Stimulated activated CD8-positive, alpha-beta memory T cell treated with anti-CD3 and anti-CD28 coated beads, Interleukin-15, amount 100 ng/mL, for 24 hours (primary cell): ENCODE results near the gene TAF4.
"Not testable (repeated sequence)": the region's sequence is repeated elsewhere in the genome, so short reads cannot be mapped to it uniquely, and the experiment has no call there.

Source experiments
- DNase-seq: peaks from one replicate; pipeline ENCODE4 v3.0.0-alpha.2; 2020; ENCODE audit warnings: low read depth

The TAF4 gene

DNA sequence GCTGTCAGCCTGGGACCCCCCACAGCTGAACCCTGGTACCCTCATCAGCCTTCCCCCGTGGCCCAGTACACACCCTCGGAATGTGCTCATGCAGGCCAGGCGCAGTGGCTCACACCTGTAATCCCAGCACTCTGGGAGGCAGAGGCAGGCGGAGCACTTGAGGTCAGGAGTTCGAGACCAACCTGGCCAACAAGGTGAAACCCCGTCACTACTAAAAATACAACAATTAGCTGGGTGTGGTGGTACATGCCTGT lies 9.9 kb downstream of the TAF4 start:
- not testable (repeated sequence) for DNase-seq

DNA sequence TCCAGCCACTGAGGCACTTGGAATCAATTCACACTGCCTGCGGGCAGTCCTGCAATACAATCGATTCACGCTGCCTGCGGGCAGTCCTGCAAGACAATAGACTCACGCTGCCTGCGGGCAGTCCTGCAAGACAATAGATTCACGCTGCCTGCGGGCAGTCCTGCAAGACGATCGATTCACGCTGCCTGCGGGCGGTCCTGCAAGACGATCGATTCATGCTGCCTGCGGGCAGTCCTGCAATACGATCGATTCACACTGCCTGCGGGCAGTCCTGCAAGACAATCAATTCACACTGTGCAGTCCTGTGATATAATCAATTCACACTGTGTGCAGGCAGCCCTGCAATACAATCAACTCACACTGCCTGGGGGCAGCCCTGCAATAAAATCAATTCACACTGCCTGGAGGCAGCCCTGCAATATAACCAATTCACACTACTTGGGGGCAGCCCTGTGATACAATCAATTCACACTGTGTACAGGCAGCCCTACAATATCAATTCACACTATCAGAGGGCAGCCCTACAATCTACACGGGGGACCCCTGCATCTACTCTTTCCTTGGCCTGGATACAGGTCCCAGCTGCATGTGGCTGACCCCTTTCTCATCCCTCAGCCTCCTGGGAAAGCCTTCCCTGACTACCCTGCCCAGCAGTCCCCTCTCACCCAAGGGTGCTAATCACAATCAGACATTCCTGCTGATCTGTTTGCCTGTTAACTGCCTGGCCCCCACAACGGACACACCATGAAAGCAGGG lies 10.4 kb downstream of the TAF4 start:
- DNase-seq: no peak

DNA sequence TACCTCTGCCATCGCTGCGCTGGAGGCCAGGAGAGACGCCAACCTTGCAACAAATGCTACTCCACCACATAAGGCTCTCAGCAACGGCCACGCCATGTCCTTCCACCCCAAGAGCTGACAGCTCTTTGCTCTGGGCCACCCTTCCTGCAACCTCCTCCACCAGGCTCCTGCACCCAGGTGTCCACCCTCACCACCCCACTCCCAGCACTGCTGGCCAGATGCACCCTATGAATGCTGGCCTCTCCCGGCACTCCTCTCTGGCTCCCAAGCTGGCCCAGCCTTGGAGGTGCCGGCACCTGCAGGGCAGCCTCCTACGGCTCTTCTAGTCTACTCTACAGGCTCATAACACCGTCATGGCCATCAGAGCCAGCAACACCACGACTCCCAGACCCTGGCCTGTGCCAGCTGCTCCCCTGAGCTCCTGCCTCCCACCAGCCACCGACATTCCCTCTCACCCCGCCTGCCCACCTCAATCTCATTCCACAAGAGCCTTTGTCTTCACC lies 11.2 kb downstream of the TAF4 start:
- DNase-seq: no peak

DNA sequence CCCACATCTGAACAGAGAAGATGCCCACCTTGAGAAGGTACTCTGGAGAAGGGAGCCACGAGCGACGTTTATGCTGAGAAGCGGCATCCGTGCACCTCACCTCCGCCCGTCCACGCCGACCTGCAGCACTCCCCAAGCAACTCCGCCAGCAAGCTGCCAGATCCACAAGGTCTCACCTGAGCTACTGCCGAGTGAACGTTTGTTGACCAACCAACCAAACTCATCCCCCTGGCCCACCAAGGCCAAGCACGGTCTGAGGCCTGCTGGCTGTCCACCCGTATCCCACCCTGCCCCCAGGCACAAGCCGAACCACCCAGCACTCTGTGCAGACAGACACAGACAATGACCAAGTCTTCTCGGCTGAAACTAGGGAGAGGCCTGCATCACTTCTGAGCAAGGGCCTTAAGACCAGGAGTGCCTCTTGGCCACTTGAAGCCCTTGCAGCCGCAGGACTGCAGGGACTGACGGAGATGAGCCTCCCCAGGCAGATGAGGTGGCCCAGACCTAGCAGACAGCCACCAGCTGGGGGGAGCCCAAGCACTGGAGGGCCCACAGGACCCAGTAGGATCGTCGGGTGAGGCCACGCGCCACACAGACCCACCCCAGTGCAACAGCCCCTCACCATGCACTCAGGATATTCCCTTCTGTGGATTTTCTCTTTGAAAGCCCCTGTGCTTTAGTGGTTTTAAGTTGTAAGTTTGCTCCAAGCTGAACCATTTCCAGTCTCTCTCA lies 12.1 kb downstream of the TAF4 start:
- no peak for DNase-seq

DNA sequence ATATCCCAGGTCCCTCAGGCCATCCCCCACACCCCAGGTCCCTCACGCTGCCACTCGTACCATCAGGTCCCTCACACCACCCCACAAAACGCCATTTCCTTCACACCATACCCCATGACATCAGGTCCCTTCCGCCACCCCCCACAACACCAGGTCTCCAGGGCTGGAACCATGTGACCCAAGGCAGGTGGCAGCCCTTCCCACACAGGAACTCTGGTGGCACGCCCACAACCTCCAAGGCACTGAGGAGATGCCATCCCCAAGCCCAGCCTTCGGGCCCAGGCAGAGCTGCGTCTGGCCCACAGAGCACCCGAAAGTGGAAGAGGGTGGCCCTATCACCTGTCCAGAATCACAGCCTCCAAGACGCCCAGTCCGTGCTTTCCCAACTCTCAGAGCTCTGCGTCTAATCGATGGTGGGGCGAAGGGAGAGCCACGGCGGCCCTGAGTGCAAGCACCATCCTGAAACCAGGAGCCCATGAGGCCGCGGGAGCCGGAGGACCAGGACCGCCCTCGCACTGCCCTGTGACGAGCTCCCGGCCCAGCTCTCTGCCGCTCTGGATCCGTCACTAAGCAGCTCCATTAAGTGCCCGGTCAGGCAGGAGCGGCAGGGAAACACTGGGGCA lies 12.7 kb downstream of the TAF4 start:
- no peak for DNase-seq

DNA sequence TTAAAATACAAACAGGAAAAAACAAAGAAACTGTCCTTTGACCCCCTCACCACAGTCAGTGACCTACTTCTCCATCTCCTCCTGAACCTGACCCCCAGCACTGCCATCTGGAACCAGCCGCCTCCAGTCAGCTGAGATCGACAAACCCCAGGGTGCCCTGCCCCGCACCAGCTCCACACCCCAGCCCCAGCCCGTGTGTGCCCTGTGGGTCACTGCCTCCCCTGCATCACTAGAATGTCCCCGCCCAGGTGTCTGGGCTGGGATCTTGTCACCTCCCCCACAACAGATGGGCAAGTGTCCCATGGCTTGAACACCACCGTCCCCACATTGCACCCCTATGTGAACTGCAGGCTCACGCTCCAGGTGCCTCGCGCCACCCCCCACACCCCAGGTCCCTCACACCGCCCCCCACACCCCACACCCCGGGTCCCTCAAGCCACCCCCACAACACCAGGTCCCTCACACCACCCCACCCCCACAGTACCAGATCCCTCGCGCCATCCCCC lies 13.3 kb downstream of the TAF4 start:
- DNase-seq: no peak

DNA sequence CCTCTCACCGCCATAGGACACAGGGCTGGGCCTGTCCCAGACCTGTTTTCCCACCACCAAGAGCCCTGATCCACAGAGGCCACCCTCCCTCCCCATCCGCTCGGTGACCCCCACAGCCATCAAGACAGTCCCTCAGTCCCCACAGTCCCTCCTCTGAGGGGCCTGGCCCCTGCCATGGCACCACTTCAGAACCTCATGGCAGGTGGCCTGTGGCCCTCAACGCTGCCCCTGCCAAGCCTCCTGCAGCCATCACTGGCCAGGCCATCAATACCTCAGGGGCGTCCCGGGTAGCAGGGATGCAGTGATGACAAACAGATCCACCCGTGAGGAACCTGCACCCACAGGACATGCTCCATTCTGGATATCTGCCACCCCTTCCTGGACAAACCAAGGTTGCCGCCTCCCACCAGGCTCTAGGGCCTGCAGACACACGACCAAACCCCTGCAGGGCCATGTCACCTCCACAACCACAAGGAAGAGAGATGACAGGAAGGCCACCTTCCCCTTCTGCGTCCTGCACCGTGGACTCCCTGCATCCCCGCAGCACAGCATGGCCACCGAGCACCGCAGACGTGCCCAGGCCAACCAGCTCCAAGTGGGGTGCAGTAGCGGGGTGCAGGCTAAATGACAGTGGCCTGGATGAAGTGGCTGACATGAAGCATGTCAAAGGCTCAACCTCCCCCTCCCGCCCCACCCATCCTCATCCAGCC lies 14.0 kb downstream of the TAF4 start:
- DNase-seq: no peak

DNA sequence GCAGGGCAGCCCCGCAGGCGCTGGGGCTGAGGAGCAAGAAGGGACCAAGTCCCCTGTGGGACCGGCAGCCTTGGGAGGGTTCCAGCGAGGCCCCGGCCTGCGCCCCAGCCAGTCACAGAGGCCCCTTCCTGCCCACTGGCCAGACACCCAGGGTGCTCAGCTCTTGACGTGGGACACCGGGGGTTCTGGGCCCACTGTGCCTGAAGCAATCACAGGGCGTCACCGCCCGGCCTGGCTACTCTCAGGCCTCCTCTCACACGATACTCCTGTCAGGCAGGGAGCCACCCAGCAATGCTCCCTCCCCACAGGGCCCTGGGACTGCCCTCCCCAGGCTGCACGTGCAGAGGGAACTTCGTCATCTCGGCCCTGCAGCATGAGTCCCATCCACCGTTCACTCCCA lies 14.5 kb downstream of the TAF4 start:
- no peak for DNase-seq

DNA sequence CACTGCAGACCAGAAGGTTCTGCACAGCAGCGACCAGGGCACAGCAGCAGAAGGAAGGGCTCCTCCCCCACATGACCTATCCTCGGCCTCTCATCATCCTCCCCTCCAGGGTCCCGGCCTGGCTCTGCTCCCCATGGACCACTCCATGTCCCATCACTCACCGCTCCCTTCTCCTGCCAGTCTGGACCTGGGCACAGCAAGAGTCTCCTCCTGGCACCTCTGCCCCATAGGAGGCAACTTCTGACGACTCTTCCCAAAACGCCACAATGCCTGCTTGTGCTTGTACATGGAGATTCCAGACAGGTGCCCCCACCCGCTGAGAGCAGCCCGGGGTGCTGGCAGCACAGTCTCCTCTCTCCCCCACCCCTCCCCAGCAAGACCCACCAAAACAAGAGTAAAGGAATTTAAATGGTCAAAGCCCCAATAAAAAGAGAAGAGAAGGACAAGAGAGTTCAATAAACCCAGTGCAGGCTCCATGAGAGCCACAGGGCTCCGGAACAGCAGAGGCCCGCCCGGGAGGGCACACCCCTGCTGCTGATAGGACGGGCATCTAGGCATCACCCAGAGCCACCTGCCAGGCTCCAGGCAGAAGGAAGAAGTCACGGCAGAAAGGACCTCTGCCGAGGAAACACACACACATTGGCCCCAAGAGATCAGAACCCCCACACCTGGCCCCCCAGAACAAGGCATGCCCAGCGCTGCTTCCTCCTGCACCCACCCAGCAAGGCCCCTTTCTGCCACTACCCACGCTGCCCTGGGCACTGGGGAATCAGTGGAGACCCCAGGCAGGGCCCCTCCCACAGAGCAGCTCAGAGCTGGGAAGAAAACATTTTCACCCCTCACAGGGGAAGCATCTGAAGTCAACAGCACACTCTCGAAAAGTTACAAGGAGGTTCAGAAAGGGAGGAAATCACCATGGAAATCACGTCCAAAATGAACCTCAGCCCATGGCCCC lies 15.2 kb downstream of the TAF4 start:
- DNase-seq: no peak

DNA sequence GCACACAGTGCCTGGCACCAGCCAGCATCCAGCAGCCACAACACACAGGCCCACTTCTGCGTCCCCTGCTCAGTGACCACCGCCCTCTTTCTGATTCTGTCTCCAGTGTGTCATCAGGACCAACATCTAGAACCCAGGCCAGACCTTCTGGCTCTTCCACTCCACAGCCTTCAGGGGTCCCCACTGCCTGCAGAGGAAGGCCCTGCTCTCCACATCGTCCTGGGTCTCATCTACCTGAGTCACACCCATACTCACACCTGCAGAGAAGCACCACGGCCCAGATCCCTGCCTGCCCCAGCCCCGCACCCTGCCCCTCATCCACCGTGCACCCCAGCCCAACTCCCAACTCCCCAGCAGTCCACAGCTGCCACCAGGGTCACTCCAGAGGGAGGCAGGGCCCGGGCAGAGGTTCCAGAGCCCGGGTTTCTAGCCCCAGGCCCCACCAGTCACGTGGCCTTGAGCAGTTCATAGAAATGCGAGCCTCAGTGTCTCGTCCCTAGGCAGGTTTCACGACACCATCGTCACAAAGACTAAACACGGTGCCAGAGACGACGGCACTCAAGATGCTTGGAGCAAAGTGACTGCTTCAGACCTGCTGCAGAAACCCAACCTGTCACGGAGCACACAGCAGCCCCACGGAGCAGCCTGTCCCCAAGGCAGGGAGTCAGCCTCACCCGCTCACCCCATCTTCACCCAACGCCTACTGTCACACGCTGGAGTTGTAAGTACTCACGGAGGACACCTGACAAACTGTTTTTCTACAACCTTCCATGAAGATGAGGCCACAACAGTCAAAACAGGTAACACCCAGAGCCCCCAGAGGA lies 16.1 kb downstream of the TAF4 start:
- no peak for DNase-seq

DNA sequence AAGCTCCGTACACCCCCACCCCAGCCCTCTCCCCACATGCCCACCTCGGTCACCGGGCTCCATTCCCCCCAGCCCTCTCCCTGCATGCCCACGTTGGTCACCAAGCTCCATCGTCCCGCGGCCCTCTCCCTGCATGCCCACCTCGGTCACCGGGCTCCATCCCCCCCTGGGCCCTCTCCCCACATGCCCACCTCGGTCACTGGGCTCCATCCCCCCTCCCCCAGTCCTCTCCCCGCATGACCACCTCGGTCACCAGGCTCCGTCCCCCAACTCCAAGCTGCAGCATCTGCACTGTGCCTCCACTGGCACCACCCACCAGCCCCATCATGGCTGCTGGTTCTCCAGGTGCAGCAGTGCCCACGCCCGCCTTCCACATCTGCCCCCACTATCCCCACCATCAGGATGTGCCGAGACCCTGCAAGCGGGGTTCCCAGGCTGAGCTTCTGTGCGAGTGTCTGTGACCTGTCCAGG lies 16.8 kb downstream of the TAF4 start:
- DNase-seq: no peak

DNA sequence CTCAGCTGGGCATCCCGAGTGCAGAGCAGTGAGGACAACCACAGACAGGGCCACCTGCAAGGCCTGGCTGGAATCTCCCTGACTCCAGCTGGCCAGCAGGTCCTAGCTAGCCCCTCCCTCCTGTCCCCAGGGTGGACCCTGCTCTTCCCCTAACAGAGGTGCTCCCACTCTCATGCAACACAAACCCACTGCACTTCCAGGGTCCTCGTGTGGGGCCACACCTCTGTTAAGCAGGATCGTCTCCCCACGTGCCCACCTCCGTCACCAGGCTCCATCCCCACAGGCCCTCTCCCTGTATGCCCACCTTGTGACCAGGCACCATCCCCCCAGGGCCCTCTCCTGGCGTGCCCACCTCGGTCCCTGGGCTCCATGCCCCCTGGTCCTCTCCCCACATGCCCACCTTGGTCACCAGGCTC lies 17.3 kb downstream of the TAF4 start:
- DNase-seq: no peak

DNA sequence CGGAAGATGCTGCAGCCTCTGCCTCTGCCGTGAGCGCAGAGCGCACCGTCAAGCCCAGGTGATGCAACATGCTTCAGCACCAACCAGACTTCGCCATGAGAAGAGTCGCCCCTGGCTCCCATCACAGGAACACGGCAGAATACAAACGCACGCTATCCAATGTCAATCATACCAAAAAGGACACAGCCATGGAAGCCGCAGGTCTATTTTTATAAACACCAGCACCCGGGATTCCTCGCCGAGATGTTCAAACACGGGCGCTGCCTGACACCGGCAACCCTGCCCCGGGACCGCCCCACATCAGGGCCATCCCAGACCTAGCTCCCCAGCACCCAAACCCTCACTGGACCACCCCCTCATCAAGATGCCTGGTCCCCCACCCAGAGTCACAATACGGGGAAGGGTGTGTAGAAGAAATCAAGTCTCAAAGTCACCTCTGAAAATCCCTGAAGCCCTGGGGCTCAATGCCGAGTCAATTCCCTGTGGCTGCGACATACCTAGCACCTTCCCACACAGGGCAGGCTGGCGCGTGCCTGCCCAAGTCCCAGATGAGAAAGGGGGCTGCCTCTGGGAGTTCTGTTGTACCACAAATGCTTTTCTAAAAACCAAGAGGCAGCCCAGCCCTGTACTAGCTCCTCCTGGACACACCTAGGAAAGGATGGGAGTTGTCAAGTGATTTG lies 17.9 kb downstream of the TAF4 start:
- DNase-seq: no peak

DNA sequence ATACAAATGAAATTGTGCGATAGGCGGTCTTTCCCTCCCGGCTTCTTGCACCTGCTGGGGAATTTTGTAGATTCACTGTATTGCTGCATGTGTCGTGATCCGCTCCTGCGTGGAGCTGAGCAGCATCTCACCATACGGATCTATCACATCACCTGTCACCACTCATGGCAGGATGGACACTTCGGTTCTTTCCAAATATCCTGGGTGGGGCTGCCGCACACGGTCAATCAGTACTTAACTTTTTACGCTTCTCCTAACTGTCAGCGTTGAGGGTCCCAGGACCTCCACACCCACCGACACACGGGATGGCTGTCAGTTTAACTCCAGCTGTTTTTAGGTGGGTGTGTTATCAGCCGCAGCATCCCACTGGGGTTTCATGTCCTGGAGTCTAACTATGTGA lies 19.2 kb downstream of the TAF4 start:
- no peak for DNase-seq

DNA sequence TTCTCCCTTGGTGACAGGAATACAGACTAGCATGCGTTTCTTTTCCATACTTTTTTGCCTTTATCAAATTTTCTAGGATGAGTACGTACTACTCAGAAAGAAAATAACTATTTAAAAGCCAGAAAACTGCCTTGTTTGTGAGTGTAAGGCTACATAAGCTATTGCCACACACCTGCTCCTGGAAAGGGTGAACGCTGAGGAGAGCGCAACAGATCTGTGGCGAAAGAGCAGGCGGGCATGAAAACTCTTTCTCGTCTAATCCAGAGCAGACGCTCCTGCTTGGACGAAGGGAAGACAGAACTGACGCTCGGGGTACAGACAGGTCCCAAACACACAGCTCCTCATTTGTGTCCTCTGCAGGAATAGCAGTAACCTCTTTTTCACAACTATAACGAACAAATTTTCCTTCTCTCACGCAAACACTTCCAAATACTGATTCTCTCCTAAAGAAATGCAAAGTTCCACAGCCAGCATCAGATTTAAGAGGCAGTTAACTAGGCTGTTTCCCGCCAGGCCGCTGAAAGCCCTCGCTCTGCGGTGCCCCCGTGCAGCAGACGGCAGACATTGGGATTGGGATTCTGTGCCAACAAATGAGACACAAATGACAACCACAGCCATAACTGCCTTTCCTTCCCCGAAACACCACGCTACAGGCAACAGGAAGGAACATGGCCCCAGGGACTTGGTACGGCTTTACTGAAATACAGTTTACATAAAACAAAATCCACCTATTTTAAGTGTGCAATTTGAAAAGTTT lies 20.0 kb downstream of the TAF4 start:
- no peak for DNase-seq

DNA sequence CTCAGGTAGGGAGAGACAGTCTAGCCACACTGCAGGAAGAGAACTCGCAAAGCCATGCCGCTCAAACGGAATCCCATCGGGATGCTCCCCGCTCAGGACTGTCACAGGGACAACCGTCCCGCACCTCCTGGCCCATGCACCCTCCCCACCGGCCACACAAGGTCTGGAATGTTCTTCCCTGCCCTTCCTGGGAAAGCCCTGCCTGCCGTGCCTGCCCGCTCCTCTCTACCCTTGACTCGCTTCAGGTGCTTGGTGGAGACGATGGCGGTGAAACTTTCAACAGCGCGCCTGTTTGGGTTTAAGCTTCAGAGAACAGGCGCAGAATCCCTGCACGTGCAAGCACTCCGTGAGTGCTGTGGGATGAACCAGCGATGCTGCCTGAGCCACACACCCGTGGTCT lies 20.6 kb downstream of the TAF4 start:
- no peak for DNase-seq

DNA sequence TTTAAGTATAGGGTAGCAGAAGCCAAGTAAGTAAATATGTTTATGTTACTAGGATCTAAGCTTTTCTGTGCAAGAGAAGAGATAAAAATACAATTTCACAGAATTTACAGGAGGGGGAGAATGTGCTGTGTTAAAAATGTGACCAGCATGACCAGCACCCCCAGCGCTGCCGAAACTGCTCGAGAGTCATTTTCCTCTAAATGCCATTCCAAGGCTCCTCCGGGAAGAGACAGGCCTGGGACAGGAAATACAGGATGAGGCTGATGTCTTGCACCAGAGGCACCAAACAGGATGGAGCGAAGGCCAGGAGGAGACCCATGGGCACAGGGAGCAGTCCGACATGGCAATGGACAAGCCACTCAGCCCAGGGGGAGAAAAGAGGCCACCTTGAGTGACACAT lies 21.1 kb downstream of the TAF4 start:
- no peak for DNase-seq

DNA sequence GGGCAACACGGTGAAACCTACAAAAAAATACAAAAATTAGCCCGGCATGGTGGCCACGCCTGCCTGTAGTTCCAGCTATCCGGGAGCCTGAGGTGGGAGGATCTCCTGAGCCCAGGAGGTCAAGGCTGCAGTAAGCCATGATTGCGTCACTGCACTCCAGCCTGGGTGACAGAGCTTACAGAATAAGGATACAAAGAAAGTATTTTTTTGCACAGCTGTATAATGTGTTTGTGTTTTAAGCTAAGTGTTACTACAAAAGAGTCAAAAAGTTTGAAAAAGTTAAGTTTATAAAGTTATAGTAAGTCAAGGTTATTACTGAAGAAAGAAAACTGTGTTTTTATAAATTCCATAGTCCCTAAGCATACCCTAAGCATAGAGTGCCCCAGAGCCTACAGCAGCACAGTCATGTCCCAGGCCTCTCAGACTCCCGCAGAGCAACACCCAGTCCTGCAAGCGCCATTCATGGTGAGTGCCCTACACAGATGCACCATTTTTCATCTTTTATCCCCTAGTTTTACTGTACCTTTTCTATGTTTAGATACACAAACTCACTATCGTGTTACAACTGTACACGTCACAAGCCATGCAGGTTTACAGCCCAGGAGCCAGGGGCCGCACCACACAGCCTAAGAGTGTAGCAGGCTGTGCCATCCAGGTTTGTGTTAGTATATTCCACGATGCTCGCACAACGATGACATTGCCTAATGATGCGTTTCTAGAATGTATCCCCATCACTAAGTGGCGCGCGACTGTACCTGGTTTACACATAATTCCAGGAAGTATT lies 22.4 kb downstream of the TAF4 start:
- no peak for DNase-seq
